Epithelial cell of esophagus (primary cell): Measurements from ENCODE around the gene TMEM88.
A peak's percentile ranks its signal among the peaks of the same experiment; 100 is the strongest.

ENCODE experiments used
- DNase-seq: peaks from one replicate; pipeline ENCODE4 v3.0.0; 2010; ENCODE audit warnings: low read depth
- H3K4me3 ChIP-seq: 2 replicates; pipeline ENCODE4 v1.5.1; 2011; ENCODE audit warnings: mild to moderate bottlenecking, low read length, control low read depth
- TF ChIP-seq, protein P1 (sequence below): IDR thresholded peaks from 2 replicates; pipeline ENCODE4 v1.5.1; 2011; ENCODE audit warnings: low read depth, mild to moderate bottlenecking, low read length, control low read depth, inconsistent platforms; ENCODE audit not compliant: insufficient read depth; ENCODE audit errors: missing control alignments

Gene TMEM88

DNA sequence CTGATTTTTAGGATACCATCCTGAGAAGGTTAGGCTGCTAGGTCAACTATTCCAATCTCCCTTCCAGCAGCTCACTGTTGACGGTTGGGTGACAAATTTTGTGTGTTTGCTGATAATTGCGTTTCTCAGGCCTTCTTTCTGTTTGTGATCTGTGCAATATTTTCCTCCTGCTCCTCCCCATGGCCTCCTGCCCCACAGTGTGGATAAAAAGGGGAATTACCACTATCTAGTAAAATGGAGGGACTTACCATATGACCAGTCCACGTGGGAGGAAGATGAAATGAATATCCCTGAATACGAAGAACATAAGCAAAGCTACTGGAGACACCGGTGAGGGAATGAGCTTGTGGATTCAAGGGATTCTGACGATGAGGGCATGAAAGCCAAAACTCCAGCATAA lies 42.9 kb downstream of the TMEM88 start:
- no peak overlapping the region for H3K4me3 ChIP-seq
- TF ChIP-seq, protein P1, sequence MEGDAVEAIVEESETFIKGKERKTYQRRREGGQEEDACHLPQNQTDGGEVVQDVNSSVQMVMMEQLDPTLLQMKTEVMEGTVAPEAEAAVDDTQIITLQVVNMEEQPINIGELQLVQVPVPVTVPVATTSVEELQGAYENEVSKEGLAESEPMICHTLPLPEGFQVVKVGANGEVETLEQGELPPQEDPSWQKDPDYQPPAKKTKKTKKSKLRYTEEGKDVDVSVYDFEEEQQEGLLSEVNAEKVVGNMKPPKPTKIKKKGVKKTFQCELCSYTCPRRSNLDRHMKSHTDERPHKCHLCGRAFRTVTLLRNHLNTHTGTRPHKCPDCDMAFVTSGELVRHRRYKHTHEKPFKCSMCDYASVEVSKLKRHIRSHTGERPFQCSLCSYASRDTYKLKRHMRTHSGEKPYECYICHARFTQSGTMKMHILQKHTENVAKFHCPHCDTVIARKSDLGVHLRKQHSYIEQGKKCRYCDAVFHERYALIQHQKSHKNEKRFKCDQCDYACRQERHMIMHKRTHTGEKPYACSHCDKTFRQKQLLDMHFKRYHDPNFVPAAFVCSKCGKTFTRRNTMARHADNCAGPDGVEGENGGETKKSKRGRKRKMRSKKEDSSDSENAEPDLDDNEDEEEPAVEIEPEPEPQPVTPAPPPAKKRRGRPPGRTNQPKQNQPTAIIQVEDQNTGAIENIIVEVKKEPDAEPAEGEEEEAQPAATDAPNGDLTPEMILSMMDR = peak; percentile 46
- DNase-seq = peak; percentile 51

DNA sequence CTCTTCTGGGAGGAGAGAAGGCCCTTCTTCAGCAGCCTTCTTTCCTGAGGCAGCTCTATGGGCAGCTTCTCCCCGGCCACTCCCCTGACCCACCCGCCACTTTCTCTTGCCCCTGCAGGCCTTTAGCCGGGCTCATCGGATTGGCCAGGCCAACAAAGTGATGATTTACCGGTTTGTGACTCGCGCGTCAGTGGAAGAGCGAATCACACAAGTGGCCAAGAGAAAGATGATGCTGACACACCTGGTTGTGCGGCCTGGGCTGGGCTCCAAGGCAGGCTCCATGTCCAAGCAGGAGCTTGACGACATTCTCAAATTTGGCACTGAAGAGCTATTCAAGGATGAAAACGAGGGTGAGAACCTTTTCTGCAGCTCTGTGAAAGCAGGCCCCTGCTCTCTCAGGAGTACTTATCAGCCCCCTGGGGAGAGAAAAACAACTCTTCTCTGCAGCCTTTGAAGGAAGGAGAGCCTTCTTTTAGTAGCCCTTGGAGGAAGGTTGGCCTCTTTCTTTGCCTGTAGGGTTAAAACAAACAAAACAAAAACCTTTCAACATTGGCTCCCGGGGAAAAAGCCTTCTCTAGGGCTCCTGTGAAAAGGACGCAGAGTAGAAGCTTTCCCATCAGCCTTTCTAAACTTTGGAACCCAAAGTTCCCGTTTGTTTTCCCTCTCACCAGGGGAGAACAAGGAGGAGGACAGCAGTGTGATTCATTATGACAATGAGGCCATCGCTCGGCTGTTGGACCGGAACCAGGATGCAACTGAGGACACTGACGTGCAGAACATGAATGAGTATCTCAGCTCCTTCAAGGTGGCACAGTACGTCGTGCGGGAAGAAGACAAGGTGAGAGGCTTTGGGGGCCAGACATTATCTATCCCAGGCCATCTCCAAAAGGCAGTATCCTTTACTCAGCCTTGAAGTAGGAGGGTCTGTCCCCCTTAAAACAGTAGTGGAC lies 48.6 kb downstream of the TMEM88 start:
- DNase-seq = peak; percentile 66
- no peak overlapping the region for H3K4me3 ChIP-seq
- TF ChIP-seq, protein P1 = no peak
